Activated CD8-positive, alpha-beta memory T cell treated with anti-CD3 and anti-CD28 coated beads for 24 hours (primary cell): ENCODE results near the gene TBC1D10B.

Experiments used
- DNase-seq: peaks from one replicate; pipeline ENCODE4 v3.0.0-alpha.2; 2020

Gene TBC1D10B

GRCh38 chr16:30372725-30373124 is 2.4 kb upstream of the TBC1D10B start:
- no peak for DNase-seq

DNA sequence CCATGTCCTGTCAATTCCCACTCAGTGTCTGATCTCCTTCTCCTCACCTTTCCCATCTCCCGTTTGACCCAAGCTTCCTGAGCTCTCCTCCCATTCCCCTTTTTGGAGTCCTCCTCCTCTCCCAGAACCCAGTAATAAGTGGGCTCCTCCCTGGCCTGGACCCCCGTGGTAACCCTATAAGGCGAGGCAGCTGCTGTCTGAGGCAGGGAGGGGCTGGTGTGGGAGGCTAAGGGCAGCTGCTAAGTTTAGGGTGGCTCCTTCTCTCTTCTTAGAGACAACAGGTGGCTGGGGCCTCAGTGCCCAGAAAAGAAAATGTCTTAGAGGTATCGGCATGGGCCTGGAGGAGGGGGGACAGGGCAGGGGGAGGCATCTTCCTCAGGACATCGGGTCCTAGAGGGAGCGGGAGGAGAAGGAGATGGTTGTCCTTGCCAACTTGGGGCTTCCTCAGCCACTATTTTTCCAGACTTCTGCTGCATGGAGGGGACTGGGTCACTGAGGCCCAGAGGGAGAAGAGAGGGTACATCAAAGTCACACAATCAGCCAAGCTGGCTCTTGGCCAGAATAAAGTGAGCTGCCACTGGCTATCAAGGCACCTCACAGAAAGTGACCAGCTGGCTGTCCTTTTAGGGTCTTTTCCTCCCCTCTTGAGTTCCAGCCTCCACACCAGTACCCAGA is 1.9 kb upstream of the TBC1D10B start:
- DNase-seq: no peak

- DNase-seq: no peak
These were observed 1.0 kb upstream of the TBC1D10B start for GRCh38 chr16:30371248-30371816.

GRCh38 chr16:30369938-30370455 is 297 bp downstream of the TBC1D10B start:
- no peak for DNase-seq

DNA sequence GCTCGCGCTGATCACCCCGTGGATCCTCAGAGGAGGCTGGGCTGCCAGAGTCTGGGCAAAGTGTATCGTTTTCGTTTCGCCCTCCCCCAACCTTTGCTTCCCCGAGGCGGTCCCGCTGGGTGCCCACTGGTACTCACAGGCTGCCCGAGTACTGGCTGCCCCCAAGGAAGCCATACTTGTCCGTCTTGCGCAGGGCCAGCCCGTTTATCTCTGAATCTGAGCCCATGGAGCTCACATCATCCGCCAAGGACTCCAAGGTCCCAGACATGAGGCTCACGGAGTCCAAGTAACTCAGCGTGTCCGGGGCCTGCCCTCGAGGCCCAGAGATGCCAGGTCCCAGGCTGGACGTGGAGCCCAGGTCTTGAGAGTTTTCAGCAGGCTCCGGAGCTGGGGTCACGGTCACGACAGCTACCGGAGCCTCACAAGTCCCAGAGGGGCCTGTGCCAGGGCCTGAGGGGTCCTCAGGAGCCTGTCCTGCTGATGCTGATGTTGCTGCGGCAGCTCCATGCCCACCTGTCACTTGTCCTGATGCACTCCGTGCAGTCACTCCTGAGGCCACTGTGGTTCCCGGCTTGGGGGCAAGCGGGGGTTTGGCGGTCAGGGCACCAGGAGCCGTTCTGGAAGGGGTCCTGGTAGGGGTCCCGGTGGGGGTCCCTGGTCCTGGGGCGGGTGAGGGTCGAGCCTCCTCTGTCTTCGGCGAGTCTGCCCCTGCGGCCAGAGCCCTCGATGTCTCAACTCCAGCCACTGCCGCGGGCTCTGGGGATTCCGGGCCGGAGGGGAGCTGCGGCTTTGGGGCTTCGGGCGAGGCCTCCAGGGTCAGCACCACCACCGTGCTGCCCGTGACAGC is 980 bp downstream of the TBC1D10B start:
- DNase-seq: peak; percentile 69

GRCh38 chr16:30368792-30369090 is 1.6 kb downstream of the TBC1D10B start:
- DNase-seq: no peak

DNA sequence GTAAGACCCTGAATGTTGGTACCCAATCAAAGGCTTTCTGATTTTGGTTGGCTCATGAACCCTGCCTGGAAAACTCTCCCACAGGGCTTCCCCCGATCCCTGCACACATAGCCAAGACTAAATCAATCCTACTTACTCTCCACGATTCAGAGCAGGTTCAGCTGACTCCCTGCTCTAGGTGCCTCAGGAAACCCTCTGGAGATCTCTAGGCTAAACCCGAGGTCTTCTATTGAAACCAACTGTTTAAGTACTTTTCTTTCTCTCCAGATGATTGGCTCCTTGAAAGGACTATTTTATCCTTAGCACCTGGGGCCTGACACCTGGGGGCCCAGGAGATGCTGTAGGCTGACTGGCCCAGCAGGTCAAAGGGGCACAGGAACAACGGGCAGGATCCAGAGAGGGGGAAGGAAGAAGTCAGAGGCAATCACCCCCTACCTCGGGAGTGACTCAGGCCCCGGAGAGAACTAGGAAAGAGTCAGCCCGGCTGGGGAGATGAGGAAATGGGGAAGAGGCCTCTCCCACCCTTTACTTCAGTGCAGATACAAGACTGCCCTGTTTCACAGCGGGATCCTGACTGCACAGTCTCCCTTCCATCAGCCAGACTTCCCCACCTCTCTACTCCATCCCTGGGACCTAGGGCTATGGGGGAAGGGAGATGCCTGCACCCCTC is 2.0 kb downstream of the TBC1D10B start:
- no peak for DNase-seq

DNA sequence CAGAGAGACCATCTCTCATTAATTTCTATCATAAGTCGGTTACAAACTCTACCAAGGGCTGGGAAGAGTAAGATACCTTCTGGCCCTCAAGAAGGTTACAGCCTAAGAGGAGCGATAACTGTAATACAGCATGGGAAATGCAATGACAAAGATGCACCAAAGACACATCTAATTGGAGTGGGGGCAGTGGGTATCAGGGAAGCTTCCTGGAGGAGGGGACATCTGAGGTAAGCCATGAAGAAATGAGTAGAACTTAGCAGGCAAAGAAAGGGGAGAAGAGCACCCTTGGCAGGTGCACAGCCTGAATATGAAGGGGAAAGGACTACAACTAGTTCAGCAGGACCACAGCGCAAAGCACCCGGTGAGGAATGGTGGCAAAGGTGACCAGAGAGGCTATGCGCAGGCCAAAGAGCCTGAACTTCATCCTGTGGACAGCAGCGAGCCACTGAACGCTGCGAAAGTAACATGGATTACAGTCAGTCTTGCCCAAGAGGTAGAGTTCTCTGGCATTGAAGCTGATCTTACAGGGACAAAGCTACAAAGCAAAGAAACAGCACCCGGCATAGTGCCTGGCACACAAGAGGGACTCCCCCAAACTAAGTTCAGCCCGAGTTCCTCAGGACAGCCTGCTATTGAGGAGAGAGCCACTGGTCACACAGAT is 2.8 kb downstream of the TBC1D10B start:
- DNase-seq: no peak

- no peak for DNase-seq
These were observed 3.8 kb downstream of the TBC1D10B start for GRCh38 chr16:30366511-30366910.

DNA sequence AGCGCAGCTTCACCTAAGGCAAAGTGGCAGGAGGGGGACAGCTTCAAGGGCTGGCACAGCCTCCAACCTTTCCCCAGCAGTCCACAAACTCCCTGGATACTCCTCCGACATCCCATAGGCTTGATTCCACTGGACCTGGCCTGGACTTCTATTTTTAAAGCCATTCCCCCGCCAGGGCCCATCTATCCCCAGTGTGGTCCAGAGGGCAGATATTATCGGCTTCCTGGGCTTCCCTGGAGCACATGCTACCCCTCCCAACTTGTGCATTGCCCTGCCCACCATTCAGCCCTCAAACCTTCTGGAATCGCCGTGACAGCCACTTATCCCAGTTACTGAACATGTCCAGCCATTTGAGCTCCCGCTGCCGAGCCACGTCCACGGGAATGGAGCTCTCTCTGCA is 5.1 kb downstream of the TBC1D10B start:
- DNase-seq: no peak

DNA sequence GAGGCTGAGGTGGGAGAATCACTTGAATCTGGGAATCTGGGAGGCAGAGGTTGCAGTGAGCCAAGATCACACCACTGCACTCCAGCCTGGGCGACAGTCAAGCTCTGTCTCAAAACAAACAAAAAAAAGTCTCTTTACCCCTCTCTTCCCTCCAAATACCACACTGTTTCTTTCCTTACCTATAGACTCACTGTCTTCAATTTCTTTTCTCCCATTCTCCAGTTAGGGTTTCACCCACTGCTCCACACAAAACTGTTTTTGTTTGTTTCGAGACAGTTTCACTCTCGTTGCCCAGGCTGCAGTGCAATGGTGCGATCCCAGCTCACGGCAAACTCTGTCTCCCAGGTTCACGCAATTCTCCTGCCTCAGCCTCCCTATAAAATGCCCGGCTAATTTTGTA is 9.1 kb downstream of the TBC1D10B start:
- no peak for DNase-seq

DNA sequence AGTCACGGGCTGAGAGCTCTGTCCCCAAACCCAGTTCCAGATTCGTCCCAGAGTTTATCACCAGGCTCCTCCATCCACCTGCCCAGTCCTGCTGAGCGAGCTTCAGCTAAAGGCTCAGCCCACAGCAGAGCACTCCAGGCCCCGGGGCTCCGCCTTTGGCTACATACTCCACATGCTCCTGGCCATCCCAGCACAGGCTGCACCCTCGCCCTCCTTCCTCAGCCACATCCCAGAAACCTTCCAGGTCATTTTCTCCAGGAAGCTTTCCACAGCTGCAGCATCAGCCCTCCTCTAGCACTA is 10.5 kb downstream of the TBC1D10B start:
- DNase-seq: no peak

DNA sequence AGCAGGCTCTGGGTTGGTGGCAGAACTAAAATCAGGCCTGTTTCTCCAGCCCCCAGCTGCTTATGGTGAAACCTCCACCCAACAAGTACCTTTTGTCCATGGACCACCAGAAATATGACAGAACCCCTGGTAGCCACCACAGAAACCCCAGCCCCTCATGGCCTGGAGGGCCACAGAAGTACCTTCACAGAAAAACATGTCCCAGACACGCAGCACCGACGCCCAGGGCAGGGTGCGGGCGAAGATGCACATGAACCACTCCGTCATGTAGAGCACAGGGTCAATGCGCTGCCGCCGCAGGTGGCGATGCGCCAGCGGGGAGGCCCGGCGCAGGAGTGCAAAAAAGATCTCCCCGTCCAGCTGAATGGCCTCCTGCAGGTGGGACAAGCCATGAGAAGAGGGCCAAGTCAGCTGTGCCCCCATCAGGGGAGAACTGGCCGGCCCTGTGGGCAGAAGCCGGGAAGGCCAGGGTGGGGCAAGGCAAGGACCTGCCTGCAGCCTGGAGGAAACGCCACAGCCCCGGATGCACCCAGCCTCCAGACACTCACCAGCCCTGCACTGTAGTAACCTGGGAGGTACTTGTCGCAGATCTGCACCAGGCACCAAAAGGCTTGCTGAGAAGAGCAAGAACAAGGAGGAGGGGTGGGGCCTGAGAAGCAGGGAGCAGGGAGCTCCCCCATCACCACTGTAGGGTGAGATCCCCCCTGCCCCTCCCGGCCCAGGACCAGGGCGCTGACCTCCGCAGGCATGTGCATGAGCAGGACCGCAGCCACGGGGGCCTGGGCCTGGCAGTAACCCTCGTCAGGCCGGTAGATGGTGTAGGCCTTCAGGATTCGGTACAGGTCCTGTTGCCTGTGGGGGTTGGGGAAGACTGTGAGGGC is 11.1 kb downstream of the TBC1D10B start:
- peak; percentile 53 for DNase-seq

DNA sequence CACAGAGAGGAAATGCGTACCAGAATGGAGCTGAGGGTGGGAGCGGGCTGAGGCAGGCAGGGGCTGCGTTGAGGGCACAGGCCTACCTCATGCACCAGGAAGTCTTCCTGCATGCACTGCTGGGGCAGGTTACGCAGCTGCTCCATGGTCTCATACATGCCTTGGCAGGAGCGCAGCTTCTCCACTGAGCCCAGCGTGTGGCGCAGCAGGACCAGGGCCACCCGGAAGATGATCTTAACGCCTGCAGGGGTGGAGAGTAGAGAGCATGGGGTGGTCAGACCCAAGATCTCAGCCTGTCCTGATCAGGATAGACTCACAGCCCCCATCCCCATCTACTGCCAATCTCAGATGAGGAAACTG is 11.7 kb downstream of the TBC1D10B start:
- no peak for DNase-seq

- peak; percentile 54 for DNase-seq
These were observed 12.3 kb downstream of the TBC1D10B start for GRCh38 chr16:30357715-30358576.

DNA sequence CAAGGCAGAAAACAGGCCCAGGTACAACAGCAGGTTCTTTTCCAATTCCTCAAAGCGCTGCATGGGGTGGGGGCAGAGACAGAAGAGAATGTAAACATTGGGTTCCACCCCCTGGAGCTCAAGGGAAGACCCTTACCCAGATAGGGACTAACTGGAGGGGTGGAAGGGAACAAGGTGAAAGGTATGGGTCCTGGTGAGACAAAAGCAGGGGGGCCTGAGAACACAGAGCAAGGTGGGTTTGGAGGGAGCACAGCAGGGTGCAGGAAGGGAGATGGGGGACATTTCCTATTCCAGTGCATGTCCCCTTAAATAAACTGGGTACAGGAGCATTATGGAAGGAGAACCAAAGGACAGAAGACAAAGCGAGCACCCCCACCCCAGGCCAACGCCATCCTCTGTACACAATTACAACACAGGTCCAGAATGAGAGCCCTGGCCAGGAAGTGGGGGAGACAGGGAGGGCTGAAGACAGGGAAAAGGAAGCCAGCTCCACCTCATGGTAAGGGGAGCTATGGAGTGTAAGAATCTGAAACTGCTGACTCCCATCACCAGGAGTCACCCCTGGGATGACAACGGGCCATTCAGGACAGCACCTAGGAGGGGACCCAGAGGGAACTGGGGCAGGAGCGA is 13.1 kb downstream of the TBC1D10B start:
- DNase-seq: peak; percentile 52

DNA sequence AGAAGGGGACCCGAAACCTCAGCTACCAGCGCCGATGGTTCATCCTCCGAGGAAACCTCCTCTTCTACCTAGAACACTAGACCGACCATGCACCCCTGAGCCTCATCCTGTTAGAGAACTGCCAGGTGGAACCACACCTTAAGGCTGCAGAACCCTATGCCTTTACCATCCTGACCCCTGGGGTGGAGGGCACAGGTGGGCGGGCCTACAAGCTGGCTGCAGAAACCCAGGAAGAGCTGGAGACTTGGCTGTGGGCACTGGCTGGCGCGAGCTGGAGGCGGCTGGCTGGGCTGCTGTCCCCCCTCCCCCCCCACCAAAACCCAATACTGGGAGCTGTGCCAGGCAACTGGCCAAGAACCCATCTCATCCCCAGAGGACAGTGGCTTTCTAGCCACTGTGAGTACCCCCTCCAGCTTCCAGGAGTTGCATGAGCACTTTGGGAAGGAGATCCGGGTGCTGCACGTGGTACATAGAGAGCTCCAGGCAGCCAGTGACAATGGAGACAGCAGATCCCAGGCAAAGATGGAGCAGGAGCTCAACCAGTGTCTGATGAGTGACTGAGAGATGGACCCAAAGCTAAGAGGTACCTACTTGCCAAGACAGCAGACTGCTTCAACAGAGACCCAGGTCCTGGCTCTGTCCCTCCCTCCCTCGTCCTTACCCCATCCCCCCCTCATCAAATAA is 13.8 kb downstream of the TBC1D10B start:
- peak; percentile 60 for DNase-seq

GRCh38 chr16:30355954-30356308 is 14.4 kb downstream of the TBC1D10B start:
- DNase-seq: no peak

DNA sequence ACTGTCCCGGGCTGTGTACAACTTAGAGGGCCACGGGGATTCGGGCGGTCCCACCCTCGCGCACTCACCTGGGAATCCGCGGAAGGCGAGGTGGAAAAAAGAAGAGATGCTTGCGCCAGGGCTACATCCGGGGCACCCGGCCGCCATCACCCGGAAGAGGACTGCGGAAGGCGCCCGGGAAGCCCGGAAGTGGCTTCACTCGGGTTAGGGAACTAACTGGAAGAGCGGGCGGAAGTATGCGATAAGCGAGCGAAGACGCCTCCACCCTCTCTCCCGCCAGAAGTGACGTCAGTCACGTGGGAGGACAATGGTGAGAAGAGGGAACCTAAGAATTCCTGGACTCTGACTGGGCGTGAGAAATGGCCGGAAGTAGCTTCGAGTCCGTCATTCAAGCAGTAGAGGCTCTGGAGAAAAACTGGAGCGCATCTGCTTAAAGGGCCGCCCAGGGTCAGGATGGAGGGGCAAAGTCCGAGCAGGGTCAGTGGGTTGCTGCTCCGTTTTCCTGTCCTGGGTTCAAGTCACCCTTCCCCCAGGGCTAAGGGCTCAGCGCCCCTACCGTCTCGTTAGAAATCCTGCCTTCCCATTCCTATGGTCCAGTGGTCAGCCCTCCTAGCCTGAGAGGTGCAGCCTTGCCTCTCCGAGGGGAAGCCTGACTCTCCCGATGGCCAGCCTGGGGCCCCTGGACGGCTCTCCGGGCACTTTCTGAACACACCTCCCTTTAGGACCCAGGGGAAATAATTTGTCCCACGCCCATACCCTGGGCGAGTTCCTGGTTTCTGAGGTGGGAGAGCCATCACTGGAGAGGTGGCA is 14.9 kb downstream of the TBC1D10B start, which contains the start of gene CD2BP2:
Gene CD2BP2 (minus strand): TSS at position 165 of the 810 bp plus-strand sequence. CDS start 627 bp downstream, outside the sequence.
- DNase-seq: peak; percentile 90
